SK-N-MC (cell line): ENCODE measurements around the gene PDE4B.
"Not testable (repeated sequence)": the region's sequence is repeated elsewhere in the genome, so short reads cannot be mapped to it uniquely, and the experiment has no call there.

Source experiments
- DNase-seq: peaks from one replicate; pipeline ENCODE4 v3.0.0-alpha.2; 2011; ENCODE audit warnings: low read depth, low spot score
- H3K27ac ChIP-seq: fragments of 200-600 bp; sonication (generic); 2 replicates; pipeline ENCODE4 v1.5.1; 2016; ENCODE audit warnings: mixed run types
- H3K36me3 ChIP-seq: fragments of 200-600 bp; sonication (generic); 2 replicates; pipeline ENCODE4 v1.6.1; 2017; ENCODE audit warnings: antibody characterized with exemption, low read length, mixed read lengths; ENCODE audit not compliant: insufficient read depth
- H3K4me3 ChIP-seq: fragments of 200-600 bp; sonication (generic); 2 replicates; pipeline ENCODE4 v1.5.1; 2016
- H3K9ac ChIP-seq: fragments of 200-600 bp; sonication (generic); 2 replicates; pipeline ENCODE4 v1.8.0; 2017; ENCODE audit warnings: mixed run types, mixed read lengths; ENCODE audit not compliant: insufficient read length
- H3K9me3 ChIP-seq: fragments of 200-600 bp; sonication (generic); 2 replicates; pipeline ENCODE4 v1.6.1; 2017; ENCODE audit warnings: low read depth, mild to moderate bottlenecking, antibody characterized with exemption, low read length, moderate library complexity, mixed read lengths
- EZH2 ChIP-seq: fragments of 200-600 bp; sonication (generic); IDR thresholded peaks from one replicate; pipeline ENCODE4 v1.6.1; 2017; ENCODE audit warnings: antibody characterized with exemption
- FOXP2 ChIP-seq: optimal IDR thresholded peaks from 2 replicates; pipeline ENCODE3; 2011; ENCODE audit warnings: mild to moderate bottlenecking, moderate library complexity; ENCODE audit not compliant: insufficient read depth; ENCODE audit errors: extremely low read length, control extremely low read depth
- POLR2AphosphoS5 ChIP-seq: IDR thresholded peaks from 2 replicates; pipeline ENCODE4 v1.6.1; 2012; ENCODE audit warnings: mild to moderate bottlenecking, low read depth, low read length, borderline replicate concordance

The PDE4B gene

DNA sequence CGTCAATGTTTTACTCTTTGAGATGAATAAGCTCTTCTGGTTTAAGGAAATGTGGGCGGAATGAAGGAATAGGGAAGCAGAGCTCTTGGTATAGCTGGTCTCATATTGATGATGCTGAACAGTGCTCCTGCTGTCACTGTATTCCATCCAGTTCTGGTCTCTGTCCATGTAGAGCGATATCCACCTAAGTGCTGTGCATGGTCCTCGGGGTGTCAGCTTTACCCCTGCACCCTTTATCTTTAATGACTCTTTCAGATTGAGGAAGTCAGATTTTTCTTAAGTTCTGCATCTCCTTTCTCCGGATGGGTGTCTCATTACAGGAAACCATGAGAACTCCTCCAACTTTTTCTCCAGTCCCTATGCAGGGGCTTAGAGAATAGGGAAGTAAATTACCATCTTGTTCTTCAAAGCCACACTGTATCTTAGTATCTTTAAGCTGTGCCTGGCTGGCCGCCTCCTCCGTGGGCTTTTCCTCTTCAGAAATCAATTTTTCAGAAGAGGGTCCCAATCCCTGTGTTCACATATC, 52.9 kb downstream of the PDE4B start:
- Histone ChIP-seq H3K9ac (no peak overlapping the region), H3K36me3 (no peaks in the 10 kb centered on the region), H3K4me3 (no peak overlapping the region), H3K27ac (no peak overlapping the region), H3K9me3 (no peaks in the 10 kb centered on the region)
- no peak for DNase-seq
- no peak for TF ChIP-seq EZH2
- TF ChIP-seq POLR2AphosphoS5 = no peak
- no peak for TF ChIP-seq FOXP2

- TF ChIP-seq EZH2 = no peak
- no peak for TF ChIP-seq POLR2AphosphoS5
- TF ChIP-seq FOXP2 = no peak
- Histone ChIP-seq H3K27ac (no peak overlapping the region), H3K9me3 (no peaks in the 10 kb centered on the region), H3K9ac (no peak overlapping the region), H3K4me3 (no peak overlapping the region), H3K36me3 (no peaks in the 10 kb centered on the region)
- no peak for DNase-seq
Observed at GRCh38 chr1:65846866-65847265, 54.2 kb downstream of the PDE4B start.

GRCh38 chr1:65850281-65850680, 57.6 kb downstream of the PDE4B start:
- Histone ChIP-seq H3K4me3 (no peak overlapping the region), H3K9me3 (no peaks in the 10 kb centered on the region), H3K9ac (no peak overlapping the region), H3K36me3 (no peaks in the 10 kb centered on the region), H3K27ac (no peak overlapping the region)
- no peak for TF ChIP-seq POLR2AphosphoS5
- no peak for TF ChIP-seq FOXP2
- no peak for TF ChIP-seq EZH2
- DNase-seq = no peak

- not testable (repeated sequence) for H3K36me3 ChIP-seq, DNase-seq, H3K4me3 ChIP-seq, H3K9me3 ChIP-seq, H3K27ac ChIP-seq, H3K9ac ChIP-seq
Observed at GRCh38 chr1:65856591-65856990, 63.9 kb downstream of the PDE4B start.

DNA sequence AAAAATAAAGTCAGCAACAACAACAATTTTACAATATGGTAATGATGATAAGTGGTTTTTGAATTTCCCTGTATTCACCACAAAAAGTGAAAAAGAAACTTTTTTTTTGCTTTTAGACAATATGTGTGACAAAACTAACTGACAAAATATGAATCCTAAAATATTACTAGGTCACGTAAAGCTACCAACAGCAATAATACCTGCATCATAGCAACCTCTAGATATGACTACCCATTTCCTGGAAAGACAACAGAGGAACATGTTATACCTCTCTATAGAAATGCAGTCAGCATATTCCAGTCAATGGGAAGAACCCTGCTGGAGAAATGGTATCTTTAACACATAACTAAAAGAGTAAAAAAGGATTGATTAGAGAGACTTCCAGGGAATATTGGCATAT, 73.7 kb downstream of the PDE4B start:
- Histone ChIP-seq H3K36me3 (no peaks in the 10 kb centered on the region), H3K9ac (no peak overlapping the region), H3K9me3 (no peaks in the 10 kb centered on the region), H3K4me3 (no peak overlapping the region), H3K27ac (no peak overlapping the region)
- TF ChIP-seq EZH2 = no peak
- no peak for TF ChIP-seq FOXP2
- no peak for TF ChIP-seq POLR2AphosphoS5
- no peak for DNase-seq

DNA sequence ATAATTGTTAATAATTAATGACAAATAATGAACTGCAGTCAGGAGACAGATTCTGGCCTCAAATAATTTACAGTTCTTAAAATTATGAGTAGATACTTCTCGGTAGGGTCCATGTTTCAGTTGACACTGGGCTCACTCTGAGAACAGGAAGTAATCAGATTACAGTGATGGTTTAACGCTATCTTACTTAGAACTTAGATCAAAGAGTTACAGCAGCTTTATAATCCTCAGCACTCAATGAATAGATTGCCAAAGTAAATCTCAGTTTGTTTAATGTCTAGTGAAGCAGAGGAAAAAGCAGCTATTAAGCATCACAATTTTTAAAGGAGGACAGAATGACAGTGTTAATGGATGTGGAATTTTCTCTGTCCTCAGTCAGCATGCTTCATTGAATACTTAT, 79.6 kb downstream of the PDE4B start:
- no peak overlapping the region for H3K27ac ChIP-seq
- no peak overlapping the region for H3K4me3 ChIP-seq
- TF ChIP-seq FOXP2 (no peak), EZH2 (no peak), POLR2AphosphoS5 (no peak)
- no peak for DNase-seq
- no peaks in the 10 kb centered on the region for H3K9me3 ChIP-seq
- no peak overlapping the region for H3K9ac ChIP-seq
- no peaks in the 10 kb centered on the region for H3K36me3 ChIP-seq

DNA sequence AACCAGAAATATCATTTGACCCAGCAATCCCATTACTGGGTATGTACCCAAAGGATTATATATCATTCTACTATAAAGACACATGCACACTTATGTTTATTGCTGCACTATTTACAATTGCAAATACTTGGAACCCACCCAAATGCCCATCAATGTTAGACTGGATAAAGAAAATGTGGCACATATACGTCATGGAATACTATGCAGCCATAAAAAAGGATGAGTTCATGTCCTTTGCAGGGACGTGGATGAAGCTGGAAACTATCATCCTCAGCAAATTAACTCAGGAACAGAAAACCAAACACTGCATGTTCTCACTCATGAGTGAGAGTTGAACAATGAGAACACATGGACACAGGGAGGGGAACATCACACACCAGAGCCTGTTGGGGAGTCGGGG, 85.6 kb downstream of the PDE4B start:
- H3K36me3 ChIP-seq, H3K9me3 ChIP-seq, DNase-seq, H3K4me3 ChIP-seq, H3K9ac ChIP-seq, H3K27ac ChIP-seq: not testable (repeated sequence)

- no peaks in the 10 kb centered on the region for H3K36me3 ChIP-seq
- H3K27ac ChIP-seq = no peak overlapping the region
- H3K4me3 ChIP-seq = no peak overlapping the region
- H3K9ac ChIP-seq = no peak overlapping the region
- no peaks in the 10 kb centered on the region for H3K9me3 ChIP-seq
- no peak for DNase-seq
- no peak for TF ChIP-seq FOXP2
- no peak for TF ChIP-seq POLR2AphosphoS5
- TF ChIP-seq EZH2 = no peak
Observed at GRCh38 chr1:65880611-65881010, 87.9 kb downstream of the PDE4B start.

DNA sequence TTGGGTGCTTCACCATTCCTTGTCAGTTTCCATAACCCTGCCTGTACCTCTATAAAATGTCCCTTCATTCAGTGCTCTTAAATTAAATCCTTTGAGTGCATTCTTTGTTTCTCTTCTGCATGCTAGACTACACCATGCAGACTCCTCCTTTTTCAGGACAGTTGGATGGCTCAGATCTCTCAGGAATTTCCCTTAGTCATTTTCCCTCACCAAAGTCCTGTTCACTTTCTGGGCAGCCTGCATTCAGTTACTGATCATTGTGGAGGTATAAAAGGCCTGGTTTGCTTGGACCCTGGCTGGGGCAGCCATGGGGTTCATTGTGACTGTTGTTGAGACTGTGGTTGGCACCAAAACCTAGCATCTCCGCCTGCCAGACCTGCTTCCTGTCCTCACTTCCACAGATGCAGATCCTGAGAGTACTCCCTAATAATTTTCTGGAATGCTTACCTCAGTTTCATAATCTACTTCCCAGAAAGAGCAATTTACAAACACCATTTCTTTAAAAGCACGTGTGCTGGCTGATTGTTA, 88.4 kb downstream of the PDE4B start:
- H3K9ac ChIP-seq = no peak overlapping the region
- no peak overlapping the region for H3K4me3 ChIP-seq
- TF ChIP-seq FOXP2 = no peak
- TF ChIP-seq POLR2AphosphoS5 = no peak
- TF ChIP-seq EZH2 = no peak
- H3K36me3 ChIP-seq = no peaks in the 10 kb centered on the region
- no peaks in the 10 kb centered on the region for H3K9me3 ChIP-seq
- no peak overlapping the region for H3K27ac ChIP-seq
- no peak for DNase-seq
